ENCODE data around the gene CETN1.

- no peak for TF ChIP-seq IRF1 (CRISPR knock-in tag; IDR thresholded peaks at IDR 0.05)
- no peak for TF ChIP-seq ZNF317 (CRISPR knock-in tag; IDR thresholded peaks at IDR 0.05; ENCODE audit: borderline replicate concordance, low read depth)
- no peak for TF ChIP-seq ZBTB43 (CRISPR knock-in tag; IDR thresholded peaks at IDR 0.05)
- no peak for TF ChIP-seq TCF7 (CRISPR knock-in tag; IDR thresholded peaks at IDR 0.05; ENCODE audit: low read depth)
- TF ChIP-seq CTCF (IDR thresholded peaks at IDR 0.05): no peak
- TF ChIP-seq FOXJ3 (CRISPR knock-in tag; IDR thresholded peaks at IDR 0.05; ENCODE audit: borderline replicate concordance): no peak
- no peak for TF ChIP-seq MXD4 (CRISPR knock-in tag; IDR thresholded peaks at IDR 0.05; ENCODE audit: borderline replicate concordance)
- TF ChIP-seq MLX (CRISPR knock-in tag; IDR thresholded peaks at IDR 0.05): no peak
- no peak for TF ChIP-seq HMGXB4 (CRISPR knock-in tag; IDR thresholded peaks at IDR 0.05)
Observed at GRCh38 chr18:615773-616172, 35.6 kb downstream of the CETN1 start.

All from WTC11 (cell line).